HG03139 (cell line): ENCODE data around the gene MON2.

ENCODE experiments used
- ATAC-seq: cut with Tn5 transposase; IDR thresholded peaks from one replicate; pipeline ENCODE4 v1.9.1; 2021; ENCODE audit not compliant: unreplicated experiment

Gene MON2

GRCh38 chr12:62605981-62606380 lies 139.4 kb downstream of the MON2 start:
- no peak for ATAC-seq

- no peak for ATAC-seq
Measured at GRCh38 chr12:62606654-62607053, 140.0 kb downstream of the MON2 start.

DNA sequence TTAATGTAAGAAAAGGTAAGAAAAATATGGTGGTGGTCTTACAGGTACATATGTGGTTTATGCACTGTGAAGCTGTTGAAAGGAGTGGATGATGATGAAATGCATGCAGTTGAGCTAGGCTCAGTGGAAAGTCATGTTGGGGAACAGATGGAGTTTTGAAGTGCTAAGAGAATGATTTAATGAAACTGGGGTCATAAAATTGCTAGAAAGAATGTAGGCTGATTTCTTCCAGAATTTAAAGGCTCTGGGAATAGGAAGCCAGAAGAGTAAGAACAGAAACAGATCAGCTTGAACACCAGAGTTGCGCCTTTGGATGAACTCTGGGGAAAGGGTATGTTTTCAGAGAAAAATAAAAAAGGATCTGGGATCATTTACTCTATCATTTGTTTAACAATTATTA lies 146.5 kb downstream of the MON2 start:
- no peak for ATAC-seq

- no peak for ATAC-seq
Measured at GRCh38 chr12:62618319-62618718, 151.7 kb downstream of the MON2 start.

DNA sequence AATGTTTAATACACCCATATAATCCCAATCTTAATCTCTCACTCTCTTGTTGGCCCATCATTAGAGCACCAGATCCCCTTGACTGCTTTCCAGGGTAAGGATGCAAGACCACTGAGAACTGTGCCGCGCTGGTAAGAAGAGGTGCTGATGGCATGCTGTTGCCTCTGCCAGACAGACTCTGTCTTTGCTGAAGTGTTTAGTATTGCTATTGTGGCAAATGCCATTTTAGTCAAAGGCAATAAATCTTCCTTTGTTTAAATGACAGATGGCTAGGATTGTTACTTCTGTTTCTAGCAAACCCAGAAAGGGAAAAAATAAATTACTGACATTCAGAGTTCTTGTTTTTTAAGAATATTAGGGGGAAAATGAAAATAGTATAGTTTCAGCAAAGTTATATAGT lies 152.3 kb downstream of the MON2 start:
- ATAC-seq, result no peak

DNA sequence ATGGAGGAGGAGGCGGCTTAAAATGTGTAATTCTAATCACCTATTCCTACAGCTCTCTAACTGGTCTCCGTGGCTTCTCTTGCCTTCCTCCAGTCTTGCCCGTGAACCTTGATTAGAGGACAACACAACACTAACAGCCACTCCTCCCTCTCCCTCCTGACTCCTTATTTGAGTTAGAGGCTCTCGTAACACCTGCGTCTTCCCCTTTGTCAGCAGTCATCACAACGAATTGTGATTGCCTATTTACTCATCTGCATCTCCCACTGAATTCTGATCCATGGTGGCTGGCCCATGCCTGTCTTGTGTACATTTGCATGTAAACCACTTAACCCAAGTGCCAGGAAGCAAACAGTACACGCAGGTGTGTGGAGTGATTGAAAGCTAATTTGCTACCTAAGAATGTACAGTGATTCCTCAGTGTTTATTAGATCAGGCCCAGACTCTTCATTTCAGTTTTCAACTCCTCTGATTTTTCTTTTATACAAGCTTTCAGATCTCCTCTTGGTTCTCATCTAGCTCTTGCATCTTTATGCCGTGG lies 154.5 kb downstream of the MON2 start:
- no peak for ATAC-seq

- ATAC-seq, result no peak
Measured at GRCh38 chr12:62622177-62622576, 155.6 kb downstream of the MON2 start.

- ATAC-seq, result no peak
Measured at GRCh38 chr12:62625228-62625627, 158.6 kb downstream of the MON2 start.

DNA sequence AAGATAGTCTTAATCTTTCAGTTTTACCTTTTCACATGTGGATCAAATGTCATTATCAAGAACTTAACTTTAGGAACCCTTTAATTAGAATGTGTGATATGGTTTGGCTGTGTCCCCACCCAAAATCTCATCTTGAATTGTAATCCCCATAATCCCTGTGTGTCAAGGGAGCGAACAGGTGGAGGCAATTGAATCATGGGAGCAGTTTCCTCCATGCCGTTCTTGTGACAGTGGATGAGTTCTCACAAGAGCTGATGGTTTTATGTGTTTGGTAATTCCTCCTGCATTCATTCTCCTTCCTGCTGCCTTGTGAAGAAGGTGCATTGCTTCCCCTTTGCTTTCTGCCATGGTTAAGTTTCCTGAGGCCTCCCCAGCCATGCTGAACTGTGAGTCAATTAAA lies 160.6 kb downstream of the MON2 start:
- ATAC-seq, result no peak

DNA sequence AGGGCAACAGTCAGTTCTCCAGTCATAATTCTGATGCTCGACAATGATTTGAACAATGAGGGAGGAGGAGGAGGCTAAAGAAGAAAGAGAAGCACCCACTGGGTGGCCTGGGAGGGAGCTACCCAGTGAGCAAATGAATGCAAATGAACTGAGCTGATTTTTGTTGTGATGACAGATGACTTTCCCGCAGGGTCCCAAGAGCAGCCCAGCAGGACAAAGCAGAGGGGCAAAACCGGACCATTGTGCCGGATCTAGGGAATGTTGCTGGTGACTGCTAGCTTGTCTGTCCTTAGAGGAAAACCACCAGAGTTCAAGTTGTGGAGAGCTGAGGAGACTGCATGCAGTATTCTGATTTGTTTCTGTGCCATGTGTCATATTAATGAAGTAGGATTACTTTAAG lies 162.8 kb downstream of the MON2 start:
- no peak for ATAC-seq

GRCh38 chr12:62629971-62630739 lies 163.5 kb downstream of the MON2 start:
- no peak for ATAC-seq

- ATAC-seq, result no peak
Measured at GRCh38 chr12:62631471-62632410, 165.1 kb downstream of the MON2 start.

- no peak for ATAC-seq
Measured at GRCh38 chr12:62632411-62632918, 165.8 kb downstream of the MON2 start.

DNA sequence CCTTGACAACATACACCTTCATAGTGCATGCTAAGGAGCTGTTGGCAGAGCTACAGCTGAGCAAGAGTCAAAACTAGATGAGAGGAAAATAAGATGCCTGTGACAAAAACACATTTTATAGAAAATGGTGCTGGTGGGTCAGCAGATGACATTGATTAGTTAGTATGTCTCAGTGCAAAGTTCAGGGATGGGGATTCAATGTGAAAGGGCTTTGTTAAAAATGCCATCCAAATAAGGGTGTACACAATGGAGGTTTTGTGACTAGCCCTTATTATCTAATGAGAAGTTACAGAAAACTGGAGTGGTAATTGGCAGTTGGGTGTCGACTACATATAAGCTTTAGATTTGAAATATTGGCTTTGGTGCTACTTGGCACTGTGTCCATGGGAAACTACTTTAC lies 169.0 kb downstream of the MON2 start:
- ATAC-seq, result no peak

- no peak for ATAC-seq
Measured at GRCh38 chr12:62637679-62638078, 171.1 kb downstream of the MON2 start.

DNA sequence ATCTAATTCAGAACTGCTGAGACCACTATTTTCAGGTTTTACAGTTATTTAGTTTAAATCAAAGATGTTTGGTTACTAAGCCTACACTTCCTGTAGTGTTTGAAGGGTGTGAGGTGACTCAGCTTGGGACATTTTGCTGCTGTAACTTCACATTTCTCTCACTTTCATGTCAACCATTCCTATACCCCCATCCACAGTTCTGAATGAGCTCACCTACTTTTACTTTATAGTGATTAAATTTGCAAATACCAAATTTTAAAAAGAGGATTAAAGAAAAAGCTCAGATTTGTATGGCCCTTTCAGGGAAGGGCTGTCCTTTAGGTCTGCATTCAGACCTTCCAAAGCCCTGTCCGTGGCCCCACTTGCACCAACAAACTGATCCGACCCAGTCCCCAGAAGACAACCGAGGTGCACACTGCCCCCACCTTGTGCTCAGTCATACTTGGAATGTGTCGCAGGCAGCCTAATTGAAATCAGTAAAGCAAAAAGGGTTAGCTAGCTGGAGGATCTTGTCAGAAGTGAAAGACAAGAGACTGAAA lies 174.4 kb downstream of the MON2 start:
- ATAC-seq, result peak; percentile 78

GRCh38 chr12:62642486-62642885 lies 175.9 kb downstream of the MON2 start:
- ATAC-seq, result no peak

- ATAC-seq, result no peak
Measured at GRCh38 chr12:62643486-62643885, 176.9 kb downstream of the MON2 start.

DNA sequence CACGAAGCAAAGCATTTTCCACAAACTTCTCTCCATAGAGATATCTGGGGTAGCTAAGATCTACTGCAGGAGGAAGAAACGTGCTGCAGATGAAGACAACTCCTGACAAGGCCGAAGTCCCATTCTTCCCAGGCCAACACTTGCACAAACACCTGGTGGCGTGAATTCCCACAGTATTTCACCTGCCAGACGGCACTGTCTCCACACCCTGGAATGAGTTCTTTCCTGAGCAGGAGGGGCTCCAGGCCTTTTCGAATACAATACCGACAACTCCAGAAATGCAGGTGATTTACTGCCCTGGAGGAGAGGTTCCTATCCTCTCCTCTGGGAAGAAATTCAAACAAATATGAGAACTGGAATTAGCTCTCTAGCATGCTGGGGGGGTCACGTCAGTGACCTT lies 179.9 kb downstream of the MON2 start:
- no peak for ATAC-seq

- no peak for ATAC-seq
Measured at GRCh38 chr12:62647586-62647985, 181.0 kb downstream of the MON2 start.

DNA sequence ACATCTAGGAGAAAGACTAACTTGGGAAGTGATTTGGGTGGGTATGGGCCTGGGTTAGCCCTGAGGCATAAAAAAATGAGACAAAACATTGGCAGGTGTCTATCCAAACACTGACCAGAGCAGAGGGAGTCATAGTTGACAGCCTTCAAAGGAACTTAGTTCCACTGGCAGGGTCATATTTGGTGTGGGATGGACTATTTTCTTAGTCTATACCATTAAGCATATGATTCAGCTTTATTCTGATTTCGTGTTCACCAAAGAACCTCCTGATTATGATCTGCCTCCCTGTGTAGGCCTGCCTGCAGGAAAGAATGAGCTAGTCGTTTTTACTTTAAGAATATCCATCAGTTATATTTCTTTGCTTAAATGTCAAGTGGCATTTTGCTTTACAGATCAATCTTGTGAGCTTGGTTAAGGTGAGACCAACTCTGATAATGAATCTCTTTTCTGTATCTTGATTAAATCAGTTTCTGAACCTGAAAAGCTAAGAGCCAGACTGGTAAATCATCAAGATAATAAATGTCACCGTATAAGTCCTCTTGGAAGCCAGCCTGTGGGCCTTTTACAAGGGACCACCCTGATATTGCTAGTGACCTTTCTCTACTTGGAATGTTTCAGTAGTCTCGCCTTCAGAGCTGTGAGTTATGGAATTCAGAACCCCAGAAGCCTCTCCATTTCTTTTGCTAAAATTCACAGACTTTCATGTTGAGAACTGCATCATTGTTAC lies 182.9 kb downstream of the MON2 start:
- ATAC-seq, result no peak
